D721Med (cell line): Measurements from ENCODE around the gene ALOX15B.

Source experiments
- DNase-seq: peaks from one replicate; pipeline ENCODE4 v3.0.0; 2011; ENCODE audit warnings: low spot score; ENCODE audit not compliant: insufficient read length
- FAIRE-seq: peaks from 2 replicates; lab custom pipeline; 2011; peaks lifted over from hg19 to GRCh38; lab: Jason Lieb, UNC
- TF ChIP-seq, protein P1 (sequence below): IDR thresholded peaks from 2 replicates; pipeline ENCODE4 v1.5.1; 2012; ENCODE audit warnings: mild to moderate bottlenecking, control low read depth; ENCODE audit not compliant: insufficient read depth; ENCODE audit errors: missing control alignments

ALOX15B gene, protein sequence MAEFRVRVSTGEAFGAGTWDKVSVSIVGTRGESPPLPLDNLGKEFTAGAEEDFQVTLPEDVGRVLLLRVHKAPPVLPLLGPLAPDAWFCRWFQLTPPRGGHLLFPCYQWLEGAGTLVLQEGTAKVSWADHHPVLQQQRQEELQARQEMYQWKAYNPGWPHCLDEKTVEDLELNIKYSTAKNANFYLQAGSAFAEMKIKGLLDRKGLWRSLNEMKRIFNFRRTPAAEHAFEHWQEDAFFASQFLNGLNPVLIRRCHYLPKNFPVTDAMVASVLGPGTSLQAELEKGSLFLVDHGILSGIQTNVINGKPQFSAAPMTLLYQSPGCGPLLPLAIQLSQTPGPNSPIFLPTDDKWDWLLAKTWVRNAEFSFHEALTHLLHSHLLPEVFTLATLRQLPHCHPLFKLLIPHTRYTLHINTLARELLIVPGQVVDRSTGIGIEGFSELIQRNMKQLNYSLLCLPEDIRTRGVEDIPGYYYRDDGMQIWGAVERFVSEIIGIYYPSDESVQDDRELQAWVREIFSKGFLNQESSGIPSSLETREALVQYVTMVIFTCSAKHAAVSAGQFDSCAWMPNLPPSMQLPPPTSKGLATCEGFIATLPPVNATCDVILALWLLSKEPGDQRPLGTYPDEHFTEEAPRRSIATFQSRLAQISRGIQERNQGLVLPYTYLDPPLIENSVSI

DNA sequence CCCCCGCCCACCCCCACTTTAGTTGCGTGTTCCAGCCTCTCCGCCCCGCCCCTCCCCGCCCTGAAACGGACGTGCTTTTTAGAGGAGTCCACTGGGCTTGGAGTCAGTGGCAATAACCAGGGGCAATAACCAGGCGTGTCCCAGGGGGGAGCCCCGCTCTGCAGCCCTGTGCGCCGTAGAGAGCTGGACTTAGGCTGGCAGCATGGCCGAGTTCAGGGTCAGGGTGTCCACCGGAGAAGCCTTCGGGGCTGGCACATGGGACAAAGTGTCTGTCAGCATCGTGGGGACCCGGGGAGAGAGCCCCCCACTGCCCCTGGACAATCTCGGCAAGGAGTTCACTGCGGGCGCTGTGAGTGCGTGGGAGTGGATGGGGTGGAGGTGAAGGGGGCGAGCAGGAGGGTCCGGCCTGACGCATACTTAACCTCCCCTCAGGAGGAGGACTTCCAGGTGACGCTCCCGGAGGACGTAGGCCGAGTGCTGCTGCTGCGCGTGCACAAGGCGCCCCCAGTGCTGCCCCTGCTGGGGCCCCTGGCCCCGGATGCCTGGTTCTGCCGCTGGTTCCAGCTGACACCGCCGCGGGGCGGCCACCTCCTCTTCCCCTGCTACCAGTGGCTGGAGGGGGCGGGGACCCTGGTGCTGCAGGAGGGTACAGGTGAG is at the start of gene ALOX15B:
Gene ALOX15B (plus strand): TSS at position 106 of the 657 bp plus-strand sequence. CDS start 97 bp downstream, at position 203.
- FAIRE-seq (no peak), DNase-seq (no peak)
- TF ChIP-seq, protein P1, sequence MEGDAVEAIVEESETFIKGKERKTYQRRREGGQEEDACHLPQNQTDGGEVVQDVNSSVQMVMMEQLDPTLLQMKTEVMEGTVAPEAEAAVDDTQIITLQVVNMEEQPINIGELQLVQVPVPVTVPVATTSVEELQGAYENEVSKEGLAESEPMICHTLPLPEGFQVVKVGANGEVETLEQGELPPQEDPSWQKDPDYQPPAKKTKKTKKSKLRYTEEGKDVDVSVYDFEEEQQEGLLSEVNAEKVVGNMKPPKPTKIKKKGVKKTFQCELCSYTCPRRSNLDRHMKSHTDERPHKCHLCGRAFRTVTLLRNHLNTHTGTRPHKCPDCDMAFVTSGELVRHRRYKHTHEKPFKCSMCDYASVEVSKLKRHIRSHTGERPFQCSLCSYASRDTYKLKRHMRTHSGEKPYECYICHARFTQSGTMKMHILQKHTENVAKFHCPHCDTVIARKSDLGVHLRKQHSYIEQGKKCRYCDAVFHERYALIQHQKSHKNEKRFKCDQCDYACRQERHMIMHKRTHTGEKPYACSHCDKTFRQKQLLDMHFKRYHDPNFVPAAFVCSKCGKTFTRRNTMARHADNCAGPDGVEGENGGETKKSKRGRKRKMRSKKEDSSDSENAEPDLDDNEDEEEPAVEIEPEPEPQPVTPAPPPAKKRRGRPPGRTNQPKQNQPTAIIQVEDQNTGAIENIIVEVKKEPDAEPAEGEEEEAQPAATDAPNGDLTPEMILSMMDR = no peak

DNA sequence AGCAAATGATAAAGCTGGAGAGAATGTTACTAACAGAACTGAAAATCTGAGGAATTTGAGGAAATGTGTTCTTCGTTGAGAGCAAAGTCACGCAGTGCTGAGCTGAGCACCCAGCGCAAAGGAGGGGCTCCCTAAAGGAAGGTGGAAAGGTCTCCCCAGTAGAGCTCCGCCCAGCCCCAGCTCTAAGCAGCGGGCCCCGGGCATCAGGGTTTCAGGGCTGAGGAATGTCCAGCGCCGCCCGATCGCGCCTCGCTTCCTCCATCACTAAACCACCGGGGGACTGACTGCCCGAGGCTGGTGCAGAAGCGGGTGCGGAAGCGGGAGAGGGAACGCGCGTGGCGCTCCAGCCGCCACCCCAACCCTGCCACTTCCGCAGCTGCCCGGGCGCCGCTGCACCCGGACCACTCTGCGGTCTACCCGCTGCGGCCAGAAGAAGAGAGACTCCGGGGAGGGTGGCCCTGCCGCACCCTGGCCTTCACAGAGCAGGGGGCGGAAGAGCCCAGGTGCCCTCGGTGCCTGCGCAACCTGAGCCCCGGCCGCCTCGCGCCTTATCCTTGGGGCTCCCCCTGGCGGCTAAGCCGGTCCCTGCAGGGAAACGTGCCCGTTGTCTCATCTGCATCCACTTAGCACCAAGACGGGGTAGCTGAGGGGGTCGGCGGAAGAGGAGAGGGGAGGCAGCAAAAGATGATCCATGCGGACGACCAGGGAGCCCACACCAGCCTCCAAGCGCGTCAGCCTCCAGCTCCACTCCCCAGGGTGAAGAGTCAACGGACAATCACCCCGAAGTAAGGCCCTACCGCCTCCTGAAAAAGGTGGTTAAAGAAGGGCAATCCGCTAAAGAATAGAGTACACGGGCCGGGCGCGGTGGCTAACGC is 48.8 kb upstream of the ALOX15B start:
- no peak for FAIRE-seq
- TF ChIP-seq, protein P1 = peak; percentile 55
- DNase-seq = peak; percentile 90

DNA sequence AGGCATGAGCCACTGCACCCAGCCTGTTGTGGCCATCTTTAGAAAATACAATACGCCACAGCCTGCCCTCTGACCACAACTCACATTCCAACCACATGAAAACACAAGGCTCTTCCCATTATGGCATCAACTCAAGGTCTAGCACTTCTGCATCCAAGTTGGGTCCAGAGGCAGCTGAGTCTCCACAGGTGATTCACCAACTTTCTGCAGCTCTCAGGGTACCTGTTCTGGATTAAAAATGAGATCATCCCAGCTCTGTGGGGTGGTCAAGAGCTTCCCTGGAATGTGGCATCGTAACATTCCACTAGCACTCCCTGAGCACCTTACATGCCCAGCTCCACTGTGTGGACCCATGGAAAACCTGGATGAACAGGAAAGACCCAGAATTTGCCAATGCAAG is 46.3 kb upstream of the ALOX15B start:
- FAIRE-seq (no peak), DNase-seq (no peak)
- TF ChIP-seq, protein P1 = no peak

DNA sequence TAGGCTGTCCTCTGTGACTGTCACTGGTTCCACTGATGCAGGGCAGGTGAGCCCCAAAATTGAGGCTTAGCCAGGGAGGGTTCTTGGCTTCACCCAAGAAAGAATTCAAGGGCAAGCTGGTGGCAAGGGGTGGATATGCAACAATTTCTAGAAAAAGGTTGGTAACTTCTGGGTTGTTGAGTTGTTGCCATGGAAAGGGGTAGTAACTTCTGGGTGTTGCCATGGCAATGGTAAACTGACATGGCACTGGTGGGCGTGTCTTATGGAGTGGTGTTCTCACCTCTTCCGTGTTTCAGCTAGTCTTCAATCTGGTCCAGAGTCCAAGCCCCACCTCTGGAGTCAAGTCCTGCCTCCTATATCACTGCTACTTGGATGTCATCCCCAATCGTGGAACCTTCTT is 45.9 kb upstream of the ALOX15B start:
- TF ChIP-seq, protein P1 = no peak
- no peak for FAIRE-seq
- DNase-seq = no peak

DNA sequence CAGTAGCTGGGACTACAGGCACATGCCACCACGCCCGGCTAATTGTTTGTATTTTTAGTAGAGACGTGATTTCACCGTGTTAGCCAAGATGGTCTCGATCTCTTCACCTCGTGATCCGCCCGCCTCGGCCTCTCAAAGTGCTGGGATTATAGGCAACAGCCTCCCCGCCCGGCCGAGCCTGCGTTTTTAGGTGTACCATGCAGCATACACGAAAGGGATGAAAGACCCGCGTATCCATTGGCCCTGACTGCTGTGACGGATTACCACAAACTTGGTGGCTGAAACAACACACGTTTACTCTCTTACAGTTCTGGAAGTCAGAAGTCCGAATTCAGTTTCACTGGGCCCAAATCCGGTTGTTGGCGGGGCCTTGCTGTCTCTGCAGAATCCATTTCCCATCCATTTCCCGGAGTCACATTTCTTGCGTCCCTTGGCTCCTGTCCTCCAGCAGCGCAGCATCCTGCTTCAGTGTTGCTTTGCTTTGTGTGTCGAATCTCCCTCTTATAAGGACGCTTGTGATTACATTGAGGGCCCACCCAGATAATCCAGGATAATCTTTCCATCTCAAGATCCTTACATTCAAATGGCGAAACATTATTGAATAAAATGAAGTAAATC is 44.8 kb upstream of the ALOX15B start:
- DNase-seq (no peak), FAIRE-seq (peak; percentile 88)
- TF ChIP-seq, protein P1 = no peak

DNA sequence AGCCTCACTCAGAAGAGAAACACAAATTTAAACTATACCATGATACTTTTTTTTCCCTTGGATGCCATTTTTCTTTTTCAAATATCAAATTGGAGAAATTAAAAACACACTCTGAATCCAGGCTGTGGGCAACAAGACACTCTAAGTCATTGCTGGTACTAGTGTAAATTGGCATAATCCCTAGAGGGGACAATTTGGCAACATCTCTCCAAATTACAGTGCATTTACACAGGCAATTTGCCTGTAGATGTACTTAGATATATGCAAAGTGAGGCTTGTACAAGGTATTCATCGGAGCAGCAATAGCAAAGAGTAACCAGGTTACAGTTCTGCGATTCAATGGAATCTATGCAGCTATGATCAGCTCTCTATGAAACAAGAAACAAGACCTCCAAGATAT is 43.1 kb upstream of the ALOX15B start:
- DNase-seq (no peak), FAIRE-seq (no peak)

More for the DNA sequence above, 43.1 kb upstream of the ALOX15B start:
- TF ChIP-seq, protein P1 = no peak
